ENCODE results near the gene ZNF768.

ZNF768 gene

GRCh38 chr16:30526137-30526822, at the start of gene ZNF768:
ZNF768 (minus strand) TSS chr16:30526566; CDS start chr16:30526413, 153 bp downstream.
- no peak for DNase-seq

DNA sequence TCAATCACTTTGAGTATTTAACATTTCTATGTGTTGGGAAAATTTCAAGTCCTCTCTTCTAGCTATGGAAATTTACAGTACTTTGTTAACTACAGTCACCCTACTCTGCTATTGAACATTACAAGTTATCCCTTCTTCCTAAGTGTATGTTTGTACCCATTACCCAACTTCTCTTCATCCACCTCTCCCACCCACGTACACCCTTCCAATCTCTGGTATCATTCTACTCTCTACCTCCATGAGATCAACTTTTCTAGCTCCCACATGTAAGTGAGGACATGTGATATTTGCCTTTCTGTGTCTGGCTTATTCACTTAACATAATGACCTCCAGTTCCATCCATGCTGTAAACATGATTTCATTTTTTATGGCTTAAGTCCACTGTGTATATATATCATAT, 48.3 kb upstream of the ZNF768 start:
- no peak for DNase-seq

- peak; percentile 92 for DNase-seq
Observed at GRCh38 chr16:30571445-30572322, 45.3 kb upstream of the ZNF768 start, which contains the start of gene ZNF688. ZNF688 (minus strand) TSS chr16:30571714; CDS start chr16:30571629, 85 bp downstream.

DNA sequence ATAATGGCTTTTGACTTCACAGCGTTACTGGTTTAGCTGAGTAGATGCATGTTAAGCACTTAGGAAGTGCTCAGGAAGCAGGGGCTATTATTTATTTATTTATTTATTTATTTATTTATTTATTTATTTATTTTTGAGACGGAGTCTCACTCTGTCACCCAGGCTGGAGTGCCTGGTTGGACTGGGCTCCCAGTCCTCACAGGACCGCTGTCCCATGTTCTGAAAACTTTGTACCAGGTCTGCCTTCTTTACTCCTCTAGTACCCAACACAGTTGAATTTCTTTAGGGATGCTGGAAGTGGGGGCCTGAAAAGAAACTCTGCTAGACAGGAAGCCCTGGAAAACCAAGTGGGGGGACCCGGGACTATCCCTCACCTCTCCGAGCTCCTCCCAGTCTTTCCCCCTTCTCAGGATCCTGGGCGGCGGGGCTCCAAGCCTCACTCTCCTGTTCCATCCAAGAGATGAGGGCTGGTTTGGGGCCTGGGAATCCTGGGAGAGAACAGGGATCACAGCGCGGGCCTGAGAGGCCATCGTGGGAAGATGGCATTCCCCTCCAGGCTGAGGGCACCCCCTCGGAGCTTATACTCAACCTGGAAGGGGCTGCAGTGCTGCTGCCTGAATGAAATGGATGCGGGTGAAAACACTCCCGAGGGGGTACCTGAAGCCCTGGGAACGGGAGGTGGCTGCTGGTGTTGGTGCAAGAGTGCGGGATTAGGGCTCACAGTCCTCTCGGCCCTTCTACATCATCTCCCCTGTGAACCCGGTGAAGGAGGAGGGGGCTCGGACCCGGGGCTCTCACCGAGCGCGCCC, 44.5 kb upstream of the ZNF768 start:
- DNase-seq: no peak

DNA sequence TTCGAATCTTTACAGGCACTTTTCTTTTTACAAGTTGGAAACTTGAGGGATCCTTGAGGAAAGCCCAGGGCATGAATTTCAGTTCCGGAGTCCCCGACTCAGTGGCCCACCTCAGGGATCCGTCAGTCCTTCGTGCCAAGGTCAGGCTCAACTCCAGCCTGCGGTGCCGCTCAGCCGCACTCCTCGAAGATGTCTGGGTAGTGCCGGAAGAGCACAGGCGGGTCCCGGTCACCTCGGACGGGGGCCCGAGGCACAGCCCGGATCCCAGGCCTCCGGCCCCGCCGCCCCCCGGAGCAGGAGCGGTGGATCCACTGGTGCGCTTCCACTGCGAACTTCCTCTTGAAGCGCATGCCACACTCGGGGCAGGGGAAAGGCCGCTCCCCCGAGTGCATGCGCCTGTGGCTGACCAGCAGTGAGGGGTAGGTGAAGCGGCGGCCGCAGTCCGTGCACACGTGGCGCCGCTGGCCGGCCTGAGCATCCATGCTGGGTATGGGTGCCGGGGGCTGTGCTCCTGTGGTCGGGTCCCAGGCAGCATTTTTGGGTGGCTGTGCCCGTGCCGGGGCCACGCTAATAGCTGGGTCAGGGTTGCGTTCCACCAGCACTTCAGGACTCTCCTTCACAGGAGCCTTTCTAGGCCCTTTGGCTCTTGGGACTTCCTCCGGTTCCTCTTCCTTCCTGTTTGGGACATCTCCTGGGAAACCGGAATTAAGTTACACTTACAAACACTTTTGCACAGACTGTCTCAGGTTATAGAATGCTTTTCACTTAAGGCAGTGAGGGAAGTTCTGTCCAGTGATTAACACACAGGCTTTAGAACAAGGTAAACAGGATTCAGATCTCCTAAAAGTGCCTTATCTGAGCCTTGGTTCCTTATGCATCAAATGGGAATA, 43.6 kb upstream of the ZNF768 start:
- DNase-seq: no peak

- no peak for DNase-seq
Observed at GRCh38 chr16:30569281-30569680, 42.9 kb upstream of the ZNF768 start.

DNA sequence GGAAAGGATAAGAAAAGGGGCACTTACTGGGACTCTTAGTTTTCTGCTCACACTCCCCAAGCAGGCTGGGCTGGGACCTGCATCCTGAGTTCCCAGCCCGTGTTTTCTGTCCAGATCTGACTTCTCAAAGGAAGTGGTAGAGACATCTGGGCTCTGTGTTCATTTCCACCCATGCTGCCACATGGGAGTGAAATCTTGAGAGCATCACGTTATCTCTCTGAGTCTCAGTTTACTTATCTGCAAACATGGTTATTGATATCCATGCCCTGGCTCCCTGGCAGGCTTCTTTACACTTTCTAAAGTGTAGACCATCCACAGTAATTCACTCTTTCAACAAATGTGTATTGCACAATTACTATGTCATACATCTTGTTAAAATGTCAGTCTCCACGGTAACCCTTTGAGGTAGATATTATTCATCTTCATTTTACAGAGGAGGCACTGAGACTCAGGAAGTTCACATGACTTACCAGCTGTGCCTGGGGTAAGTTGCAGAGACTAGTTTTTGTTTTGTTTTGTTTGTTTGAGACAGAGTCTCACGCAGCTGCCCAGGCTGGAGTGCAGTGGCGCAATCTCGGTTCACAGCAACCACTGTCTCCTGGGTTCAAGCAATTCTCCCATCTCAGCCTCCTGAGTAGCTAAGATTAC, 41.7 kb upstream of the ZNF768 start:
- DNase-seq: peak; percentile 72

- peak; percentile 73 for DNase-seq
Observed at GRCh38 chr16:30567160-30567990, 41.0 kb upstream of the ZNF768 start.

DNA sequence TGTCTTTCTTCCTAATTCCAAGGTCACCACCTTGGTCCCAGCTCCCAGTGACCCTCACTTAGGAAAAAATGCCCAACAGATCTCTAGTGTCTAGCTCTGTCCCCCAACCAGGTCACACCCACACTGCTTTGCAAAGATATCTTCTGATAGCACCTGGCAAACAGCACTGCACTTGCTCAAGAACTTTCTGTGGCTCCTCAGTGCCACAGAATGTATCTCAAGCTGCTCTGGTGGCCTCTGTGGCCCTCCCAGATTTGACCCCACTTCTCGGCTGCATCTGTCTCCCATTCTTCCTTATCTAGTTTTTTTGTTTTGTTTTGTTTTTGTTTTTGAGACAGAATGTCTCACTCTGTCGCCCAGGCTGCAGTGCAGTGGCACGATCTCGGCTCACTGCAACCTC, 40.2 kb upstream of the ZNF768 start:
- DNase-seq: no peak

DNA sequence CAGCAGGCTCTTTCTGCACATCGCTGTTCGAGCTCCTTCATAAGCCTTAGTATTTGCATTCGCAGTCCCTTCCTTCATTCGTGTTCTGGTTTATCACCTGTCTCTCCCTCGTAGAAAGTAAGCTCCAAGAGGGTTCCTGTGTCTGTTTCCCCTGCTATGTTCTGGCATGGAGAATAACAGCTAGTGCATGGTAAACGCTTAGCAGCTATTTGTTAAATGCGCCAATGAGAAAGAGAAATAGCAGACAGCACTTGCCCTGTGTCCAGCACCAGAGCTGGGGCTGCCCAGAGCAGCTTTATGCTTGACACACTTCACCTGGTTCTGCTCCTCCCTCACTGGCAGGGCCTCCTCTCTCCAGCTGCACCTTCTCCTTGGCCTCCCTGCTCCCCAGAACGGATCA, 39.6 kb upstream of the ZNF768 start:
- no peak for DNase-seq

DNA sequence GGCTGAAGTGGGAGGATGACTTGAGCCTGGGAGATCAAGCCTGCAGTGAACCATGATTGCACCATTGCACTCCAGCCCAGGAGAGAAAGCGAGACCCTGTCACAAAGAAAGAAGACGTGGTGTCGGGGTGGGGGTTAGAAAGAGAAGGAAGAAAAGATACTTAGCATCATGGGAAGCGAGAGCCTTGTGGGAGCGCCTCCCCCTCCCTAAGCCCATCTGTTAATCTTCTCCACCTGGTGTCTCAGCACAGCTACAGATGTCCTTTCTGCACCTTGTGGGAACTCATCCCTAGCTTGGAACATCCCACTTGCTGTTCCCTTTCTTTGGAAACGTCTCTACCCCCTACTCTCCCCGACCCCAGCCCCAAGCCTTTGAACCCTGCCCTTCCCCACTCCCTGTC, 39.2 kb upstream of the ZNF768 start:
- DNase-seq: no peak

DNA sequence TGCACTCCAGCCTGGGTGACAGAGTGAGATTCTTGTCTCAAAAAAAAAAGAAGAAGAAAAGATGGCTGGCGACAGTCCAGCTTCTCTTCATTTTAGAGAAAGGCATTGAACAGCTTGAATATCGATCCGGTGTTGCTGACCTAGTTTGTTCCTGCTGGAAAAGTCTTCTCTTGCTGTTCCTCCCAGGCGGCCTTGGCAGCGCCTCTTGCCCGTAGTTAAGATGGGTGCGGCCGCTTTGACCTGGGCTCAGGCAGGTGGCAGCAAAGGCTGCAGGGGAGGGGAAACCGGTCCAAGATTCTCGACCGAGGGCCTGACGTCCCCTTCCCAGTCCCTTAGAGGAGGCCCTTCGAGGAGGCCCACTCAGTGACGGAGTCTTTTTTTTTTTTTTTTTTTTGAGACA, 35.7 kb upstream of the ZNF768 start:
- no peak for DNase-seq

- DNase-seq: peak; percentile 36
Observed at GRCh38 chr16:30561089-30561816, 34.9 kb upstream of the ZNF768 start.

DNA sequence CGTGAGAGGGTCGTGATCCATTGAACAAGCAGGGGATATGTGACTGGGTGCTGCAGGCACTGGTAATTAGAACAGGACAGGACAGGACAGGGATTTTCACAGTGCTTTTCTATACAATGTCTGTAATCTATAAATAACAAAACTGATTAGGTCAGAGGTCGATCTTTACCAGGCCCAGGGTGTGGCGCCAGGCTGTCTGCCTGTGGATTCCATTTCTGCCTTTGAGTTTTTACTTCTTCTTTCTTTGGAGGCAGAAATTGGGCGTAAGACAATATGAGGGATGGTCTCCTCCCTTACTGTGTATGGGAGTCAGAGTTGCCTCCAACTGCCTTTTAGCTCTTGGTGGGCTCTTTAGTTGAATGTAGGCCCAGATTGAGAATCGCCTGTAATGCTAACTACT, 33.3 kb upstream of the ZNF768 start:
- no peak for DNase-seq

DNA sequence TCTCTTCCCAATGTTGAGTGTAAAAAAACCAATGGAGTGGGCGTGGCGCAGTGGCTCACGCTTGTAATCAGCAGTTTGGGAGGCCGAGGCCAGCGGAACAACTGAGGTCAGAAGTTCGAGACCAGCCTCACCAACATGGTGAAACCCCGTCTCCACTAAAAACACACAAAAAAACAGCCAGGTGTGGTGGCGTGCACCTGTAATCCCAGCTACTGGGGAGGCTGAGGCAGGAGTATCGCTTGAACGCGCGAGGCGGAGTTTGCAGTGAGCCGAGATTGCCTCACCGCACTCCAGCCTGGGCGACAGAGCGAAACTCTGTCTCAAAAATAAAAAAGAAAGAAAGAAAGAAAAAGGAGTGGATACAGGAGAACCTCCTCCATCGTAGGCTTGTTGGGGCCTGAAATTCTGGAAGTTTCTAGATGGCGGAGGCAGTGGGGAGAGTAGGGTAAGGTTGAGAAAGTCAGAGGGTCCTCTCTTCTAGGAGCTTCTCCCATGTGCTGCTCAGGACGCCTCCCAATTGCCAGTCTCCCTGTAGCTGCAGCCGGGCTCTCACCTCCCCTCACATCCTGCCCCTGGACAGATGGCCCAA, 32.5 kb upstream of the ZNF768 start:
- no peak for DNase-seq

DNA sequence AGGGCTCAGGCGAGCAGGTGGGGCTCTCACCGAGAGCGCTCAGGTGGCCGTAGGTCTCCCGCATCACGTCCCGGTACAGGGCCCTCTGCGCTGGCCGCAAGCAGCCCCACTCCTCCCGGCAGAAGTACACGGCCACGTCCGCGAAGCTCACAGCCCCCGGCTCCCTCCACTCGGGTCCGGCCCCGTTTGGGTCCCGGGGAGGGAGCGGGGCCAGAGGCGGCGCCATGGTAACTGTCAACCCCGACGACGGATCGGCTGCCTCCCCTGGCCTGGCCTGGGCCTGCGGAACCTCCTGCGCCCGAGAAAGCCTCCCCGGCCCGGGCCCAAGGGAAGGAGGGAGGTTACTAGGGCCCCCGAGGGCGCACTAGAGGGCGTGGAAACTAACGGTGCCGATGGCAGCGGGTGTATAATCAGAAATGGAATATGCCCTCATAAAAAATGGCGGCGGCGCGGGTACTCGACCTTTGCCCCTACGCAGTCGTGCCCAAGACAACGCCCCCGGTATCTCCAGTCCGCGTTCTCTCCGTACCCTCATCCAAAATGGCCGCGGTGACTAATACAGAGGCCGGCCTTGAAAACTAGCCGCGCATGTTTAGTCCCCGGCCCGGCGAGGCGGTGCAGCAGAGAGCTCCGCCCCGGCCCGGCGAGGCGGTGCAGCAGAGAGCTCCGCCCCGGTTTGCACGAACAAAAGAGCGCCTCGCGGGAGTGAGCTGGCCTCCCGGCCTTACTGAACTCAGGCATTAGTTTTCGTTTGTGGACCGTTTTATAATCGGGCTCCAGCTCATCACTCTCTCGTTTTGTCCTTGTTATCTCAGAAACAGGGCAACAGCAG, 31.8 kb upstream of the ZNF768 start, which contains the start of gene ZNF764:
ZNF764 (minus strand) TSS at position 418 of the 832 bp plus-strand sequence; CDS start at position 226, 192 bp downstream.
- peak; percentile 96 for DNase-seq

DNA sequence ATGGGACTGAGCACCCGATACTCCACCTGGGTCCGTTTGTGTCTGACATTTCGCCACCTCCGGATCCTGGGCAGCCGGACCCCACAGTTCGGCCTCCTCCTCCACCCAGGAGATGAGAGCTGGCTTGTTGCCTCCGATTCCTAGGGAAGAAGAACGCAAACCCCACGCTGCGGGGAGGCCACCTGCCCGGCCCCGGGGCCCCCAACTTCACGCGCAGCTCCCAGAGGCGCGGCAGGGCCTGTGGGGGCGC, 31.3 kb upstream of the ZNF768 start:
- no peak for DNase-seq

GRCh38 chr16:30556125-30556473, 29.7 kb upstream of the ZNF768 start:
- DNase-seq: no peak
